Measurements from ENCODE around the gene BCAT1.

BCAT1 gene

GRCh38 chr12:24822121-24822899 lies 126.6 kb downstream of the BCAT1 start:
- no peak overlapping the region for H3K4me3 ChIP-seq (ENCODE audit: low read length in 2 of 2)
- H3K4ac ChIP-seq (ENCODE audit: low read length), result no peak overlapping the region
- H3K18ac ChIP-seq (ENCODE audit: low read length), result no peak overlapping the region
- no peaks in the 10 kb centered on the region for H3K27me3 ChIP-seq (ENCODE audit: control insufficient read depth in 3 of 3, insufficient read depth in 3 of 3, low read depth in 1 of 3, low read length in 3 of 3)
- no peak overlapping the region for H4K8ac ChIP-seq (ENCODE audit: low read depth, low read length)
- H3K14ac ChIP-seq (ENCODE audit: low read length), result no peak overlapping the region
- no peaks in the 10 kb centered on the region for H3K4me1 ChIP-seq (ENCODE audit: control insufficient read depth in 2 of 2, insufficient read depth in 1 of 2, low read depth in 1 of 2, low read length in 2 of 2)
- no peak overlapping the region for H3K23ac ChIP-seq (ENCODE audit: low read depth, low read length, poor library complexity)
- DNase-seq (ENCODE audit: low spot score), result no peak
- H3K4me2 ChIP-seq (ENCODE audit: insufficient read depth, low read length, poor library complexity, severe bottlenecking), result no peak overlapping the region
- H2BK120ac ChIP-seq (ENCODE audit: low read depth, low read length), result no peak overlapping the region
- peaks cover 0 to 6% of the 10 kb centered on the region in 2 donors for H3K9me3 ChIP-seq (replicated peaks in 1 of 2; ENCODE audit: control insufficient read depth in 2 of 2, insufficient read depth in 1 of 2, low read depth in 1 of 2, low read length in 2 of 2)
- no CpG with 5 or more reads among the region's 5 CpGs for WGBS, 2 donors (ENCODE audit: extremely low coverage in 2 of 2, insufficient read length in 2 of 2, insufficient replicate concordance in 1 of 2)
- H2AK5ac ChIP-seq (ENCODE audit: low read depth, low read length), result no peak overlapping the region
- H3K9ac ChIP-seq (ENCODE audit: low read depth, low read length, poor library complexity), result no peak overlapping the region
- no peak overlapping the region for H2AFZ ChIP-seq (ENCODE audit: low read length)
- H3K79me1 ChIP-seq (ENCODE audit: low read depth, low read length), result no peaks in the 10 kb centered on the region
- no peak overlapping the region for H3K27ac ChIP-seq (replicated peaks; ENCODE audit: low read length)
- no peak overlapping the region for H2BK15ac ChIP-seq (ENCODE audit: low read length)
- H4K91ac ChIP-seq (ENCODE audit: low read depth, low read length, poor library complexity), result no peak overlapping the region
- peaks cover 10 to 100% of the 10 kb centered on the region in 2 donors for H3K36me3 ChIP-seq (replicated peaks in 1 of 2; ENCODE audit: control insufficient read depth in 2 of 2, insufficient read depth in 2 of 2, low read length in 2 of 2)
- no peak overlapping the region for H2BK12ac ChIP-seq (ENCODE audit: low read length)
- H2BK5ac ChIP-seq (ENCODE audit: low read length), result no peak overlapping the region

- H3K36me3 ChIP-seq (replicated peaks in 1 of 2; ENCODE audit: control insufficient read depth in 2 of 2, insufficient read depth in 2 of 2, low read length in 2 of 2), result peaks cover 13 to 100% of the 10 kb centered on the region in 2 donors
- H2AK5ac ChIP-seq (ENCODE audit: low read depth, low read length), result no peak overlapping the region
- no peaks in the 10 kb centered on the region for H3K27me3 ChIP-seq (ENCODE audit: control insufficient read depth in 3 of 3, insufficient read depth in 3 of 3, low read depth in 1 of 3, low read length in 3 of 3)
- H2BK12ac ChIP-seq (ENCODE audit: low read length), result no peak overlapping the region
- no peak overlapping the region for H3K4me3 ChIP-seq (ENCODE audit: low read length in 2 of 2)
- H3K23ac ChIP-seq (ENCODE audit: low read depth, low read length, poor library complexity), result no peak overlapping the region
- H3K27ac ChIP-seq (replicated peaks; ENCODE audit: low read length), result no peak overlapping the region
- no peak overlapping the region for H4K8ac ChIP-seq (ENCODE audit: low read depth, low read length)
- H3K79me1 ChIP-seq (ENCODE audit: low read depth, low read length), result no peaks in the 10 kb centered on the region
- no peak overlapping the region for H3K18ac ChIP-seq (ENCODE audit: low read length)
- no peak for DNase-seq (ENCODE audit: low spot score)
- H3K9me3 ChIP-seq (replicated peaks in 1 of 2; ENCODE audit: control insufficient read depth in 2 of 2, insufficient read depth in 1 of 2, low read depth in 1 of 2, low read length in 2 of 2), result peaks cover 0 to 3% of the 10 kb centered on the region in 2 donors
- no peak overlapping the region for H3K9ac ChIP-seq (ENCODE audit: low read depth, low read length, poor library complexity)
- H2BK15ac ChIP-seq (ENCODE audit: low read length), result no peak overlapping the region
- no CpG with 5 or more reads among the region's 3 CpGs for WGBS, 2 donors (ENCODE audit: extremely low coverage in 2 of 2, insufficient read length in 2 of 2, insufficient replicate concordance in 1 of 2)
- H2BK120ac ChIP-seq (ENCODE audit: low read depth, low read length), result no peak overlapping the region
- H3K14ac ChIP-seq (ENCODE audit: low read length), result no peak overlapping the region
- H4K91ac ChIP-seq (ENCODE audit: low read depth, low read length, poor library complexity), result no peak overlapping the region
- H2BK5ac ChIP-seq (ENCODE audit: low read length), result no peak overlapping the region
- H3K4ac ChIP-seq (ENCODE audit: low read length), result no peak overlapping the region
- no peaks in the 10 kb centered on the region for H3K4me1 ChIP-seq (ENCODE audit: control insufficient read depth in 2 of 2, insufficient read depth in 1 of 2, low read depth in 1 of 2, low read length in 2 of 2)
- no peak overlapping the region for H3K4me2 ChIP-seq (ENCODE audit: insufficient read depth, low read length, poor library complexity, severe bottlenecking)
- no peak overlapping the region for H2AFZ ChIP-seq (ENCODE audit: low read length)
Observed at GRCh38 chr12:24821691-24822090, 127.2 kb downstream of the BCAT1 start.

- no peak for DNase-seq (ENCODE audit: low spot score)
- Histone ChIP-seq H3K9ac (ENCODE audit: low read depth, low read length, poor library complexity) (no peak overlapping the region), H3K4ac (ENCODE audit: low read length) (no peak overlapping the region), H3K79me1 (ENCODE audit: low read depth, low read length) (no peaks in the 10 kb centered on the region), H3K36me3 (replicated peaks in 1 of 2; ENCODE audit: control insufficient read depth in 2 of 2, insufficient read depth in 2 of 2, low read length in 2 of 2) (peaks cover 14 to 100% of the 10 kb centered on the region in 2 donors), H3K9me3 (replicated peaks in 1 of 2; ENCODE audit: control insufficient read depth in 2 of 2, insufficient read depth in 1 of 2, low read depth in 1 of 2, low read length in 2 of 2) (peaks cover 0 to 3% of the 10 kb centered on the region in 2 donors), H3K23ac (ENCODE audit: low read depth, low read length, poor library complexity) (no peak overlapping the region), H2BK120ac (ENCODE audit: low read depth, low read length) (no peak overlapping the region), H3K27ac (replicated peaks; ENCODE audit: low read length) (no peak overlapping the region), H3K27me3 (ENCODE audit: control insufficient read depth in 3 of 3, insufficient read depth in 3 of 3, low read depth in 1 of 3, low read length in 3 of 3) (no peaks in the 10 kb centered on the region), H2AFZ (ENCODE audit: low read length) (no peak overlapping the region), H3K18ac (ENCODE audit: low read length) (no peak overlapping the region), H4K91ac (ENCODE audit: low read depth, low read length, poor library complexity) (no peak overlapping the region), H2BK5ac (ENCODE audit: low read length) (no peak overlapping the region), H4K8ac (ENCODE audit: low read depth, low read length) (no peak overlapping the region), H2BK12ac (ENCODE audit: low read length) (no peak overlapping the region), H3K4me3 (ENCODE audit: low read length in 2 of 2) (no peak overlapping the region), H2BK15ac (ENCODE audit: low read length) (no peak overlapping the region), H2AK5ac (ENCODE audit: low read depth, low read length) (no peak overlapping the region), H3K14ac (ENCODE audit: low read length) (no peak overlapping the region), H3K4me2 (ENCODE audit: insufficient read depth, low read length, poor library complexity, severe bottlenecking) (no peak overlapping the region), H3K4me1 (ENCODE audit: control insufficient read depth in 2 of 2, insufficient read depth in 1 of 2, low read depth in 1 of 2, low read length in 2 of 2) (no peaks in the 10 kb centered on the region)
- no CpG with 5 or more reads among the region's 5 CpGs for WGBS, 2 donors (ENCODE audit: extremely low coverage in 2 of 2, insufficient read length in 2 of 2, insufficient replicate concordance in 1 of 2)
Observed at GRCh38 chr12:24820872-24821271, 128.0 kb downstream of the BCAT1 start.

- H4K91ac ChIP-seq (ENCODE audit: low read depth, low read length, poor library complexity), result no peak overlapping the region
- H3K4me3 ChIP-seq (ENCODE audit: low read length in 2 of 2), result no peak overlapping the region
- no peak overlapping the region for H2BK12ac ChIP-seq (ENCODE audit: low read length)
- no peak overlapping the region for H4K8ac ChIP-seq (ENCODE audit: low read depth, low read length)
- no CpG with 5 or more reads among the region's 1 CpG for WGBS, 2 donors (ENCODE audit: extremely low coverage in 2 of 2, insufficient read length in 2 of 2, insufficient replicate concordance in 1 of 2)
- H3K9me3 ChIP-seq (replicated peaks in 1 of 2; ENCODE audit: control insufficient read depth in 2 of 2, insufficient read depth in 1 of 2, low read depth in 1 of 2, low read length in 2 of 2), result no peaks in the 10 kb centered on the region
- H3K36me3 ChIP-seq (replicated peaks in 1 of 2; ENCODE audit: control insufficient read depth in 2 of 2, insufficient read depth in 2 of 2, low read length in 2 of 2), result peaks cover 12 to 100% of the 10 kb centered on the region in 2 donors
- DNase-seq (ENCODE audit: low spot score), result no peak
- no peak overlapping the region for H2BK15ac ChIP-seq (ENCODE audit: low read length)
- no peak overlapping the region for H2AFZ ChIP-seq (ENCODE audit: low read length)
- H3K27me3 ChIP-seq (ENCODE audit: control insufficient read depth in 3 of 3, insufficient read depth in 3 of 3, low read depth in 1 of 3, low read length in 3 of 3), result no peaks in the 10 kb centered on the region
- no peak overlapping the region for H3K27ac ChIP-seq (replicated peaks; ENCODE audit: low read length)
- H3K23ac ChIP-seq (ENCODE audit: low read depth, low read length, poor library complexity), result no peak overlapping the region
- H3K18ac ChIP-seq (ENCODE audit: low read length), result no peak overlapping the region
- no peak overlapping the region for H2AK5ac ChIP-seq (ENCODE audit: low read depth, low read length)
- no peak overlapping the region for H3K4me2 ChIP-seq (ENCODE audit: insufficient read depth, low read length, poor library complexity, severe bottlenecking)
- no peaks in the 10 kb centered on the region for H3K4me1 ChIP-seq (ENCODE audit: control insufficient read depth in 2 of 2, insufficient read depth in 1 of 2, low read depth in 1 of 2, low read length in 2 of 2)
- H2BK5ac ChIP-seq (ENCODE audit: low read length), result no peak overlapping the region
- no peak overlapping the region for H2BK120ac ChIP-seq (ENCODE audit: low read depth, low read length)
- H3K4ac ChIP-seq (ENCODE audit: low read length), result no peak overlapping the region
- no peak overlapping the region for H3K9ac ChIP-seq (ENCODE audit: low read depth, low read length, poor library complexity)
- no peak overlapping the region for H3K14ac ChIP-seq (ENCODE audit: low read length)
- no peaks in the 10 kb centered on the region for H3K79me1 ChIP-seq (ENCODE audit: low read depth, low read length)
Observed at GRCh38 chr12:24818351-24818750, 130.6 kb downstream of the BCAT1 start.

Measured in neuronal stem cell (in vitro differentiated cells).